Measurements from ENCODE around the gene ORAI2. TPM values are rescaled to one million over a fixed set of nuclear protein-coding genes. Genes with fewer than 3 reads are reported as not detected.

Gene ORAI2
- total and polyA plus RNA-seq, 2 of the 8 experiments (the other 6 are each of a cell fraction or from before 2014, with no cell fraction given): 20.7 to 35.2 TPM

GRCh38 chr7:102432442-102433218 lies 745 bp upstream of the ORAI2 start:
- H3K27me3 ChIP-seq (replicated peaks in 1 of 4; ENCODE audit: control insufficient read depth in 3 of 4, extremely low read depth in 1 of 4, insufficient read depth in 3 of 4, low read length in 3 of 4): no peaks in the 10 kb centered on the region
- no peak overlapping the region for H3K14ac ChIP-seq (ENCODE audit: insufficient read length)
- H3K56ac ChIP-seq (replicated peaks; ENCODE audit: insufficient read length, low read depth, low read length): peak overlapping the region; percentile 46
- 49% methylated on average over 19 of the region's 27 CpGs; no CpG with 5 or more reads in 1 of the 2 experiments for WGBS, 2 experiments (ENCODE audit: extremely low coverage in 1 of 2, insufficient coverage in 1 of 2, insufficient read length in 1 of 2, insufficient replicate concordance in 2 of 2, low coverage in 1 of 2, low lambda C conversion rate in 2 of 2, missing lambda C conversion rate in 1 of 2)
- no peak overlapping the region for H4K5ac ChIP-seq (ENCODE audit: insufficient read length, low read depth, low read length)
- no peak overlapping the region for H2BK20ac ChIP-seq (ENCODE audit: low read length)
- H2AFZ ChIP-seq (ENCODE audit: low read length): 0 out of 2 replicates have a peak overlapping the region, but pooled peaks have one; percentile 44
- no peaks in the 10 kb centered on the region; a peak in 1 of 8 replicates for H3K36me3 ChIP-seq (ENCODE audit: control insufficient read depth in 2 of 4, insufficient read depth in 4 of 4, low read length in 3 of 4)
- H3K23ac ChIP-seq (ENCODE audit: insufficient read length): no peak overlapping the region
- peak overlapping the region; percentile 57 to 78 (median 69) for H3K4me3 ChIP-seq (ENCODE audit: extremely low read depth in 1 of 4, insufficient read depth in 2 of 4, low read depth in 3 of 4, low read length in 4 of 4)
- H3K79me1 ChIP-seq (ENCODE audit: low read depth, low read length): no peaks in the 10 kb centered on the region
- H3K18ac ChIP-seq (ENCODE audit: extremely low read depth, low read length): peak overlapping the region; percentile 78
- H2BK12ac ChIP-seq (ENCODE audit: low read depth, low read length): no peak overlapping the region
- H3K4me1 ChIP-seq (replicated peaks in 1 of 4; ENCODE audit: control insufficient read depth in 3 of 4, insufficient read depth in 4 of 4, low read length in 3 of 4): peaks cover 0 to 8% (median 5%) of the 10 kb centered on the region in 4 experiments; a peak in 5 of 7 replicates
- peak overlapping the region; percentile 64; the same call in 1 of the 2 replicates for H4K8ac ChIP-seq (ENCODE audit: extremely low read depth, insufficient read depth, low read length)
- H3K79me2 ChIP-seq (ENCODE audit: control insufficient read depth in 1 of 2, insufficient read depth in 2 of 2, low read length in 2 of 2): no peaks in the 10 kb centered on the region
- no peak overlapping the region for H2BK120ac ChIP-seq (replicated peaks; ENCODE audit: low read depth, low read length)
- H3K4ac ChIP-seq (replicated peaks; ENCODE audit: insufficient read length, low read depth, low read length): no peak overlapping the region
- H3K9ac ChIP-seq (replicated peaks in 1 of 4; ENCODE audit: extremely low read depth in 1 of 4, low read depth in 3 of 4, low read length in 3 of 4): peak overlapping the region in 3 of 4 experiments; percentile 13 to 80 (median 43); a peak in 5 of 7 replicates
- H3K23me2 ChIP-seq (ENCODE audit: low read depth, low read length): peaks cover 3% of the 10 kb centered on the region; the same call in 1 of the 2 replicates
- peak overlapping the region; percentile 77 to 85 for H3K4me2 ChIP-seq (ENCODE audit: insufficient read depth in 1 of 2, low read depth in 2 of 2, low read length in 2 of 2)
- no peak overlapping the region; the same call in 1 of the 2 replicates for H3K27ac ChIP-seq (ENCODE audit: low read depth, low read length)
- POLR2A ChIA-PET (ENCODE audit: partially characterized antibody): interaction anchor here (0.7 to 3.6 kb wide), 4 partner anchors 8 to 36 kb away, joined by 3 to 16 read pairs (median 6); partner anchors contain the start of gene PRKRIP1
- DNase-seq (ENCODE audit: low read depth in 1 of 2, low spot score in 2 of 2): no peak
- FAIRE-seq: no peak
- no peaks in the 10 kb centered on the region for H3K9me3 ChIP-seq (ENCODE audit: insufficient read depth in 2 of 2, low read depth in 1 of 2, low read length in 1 of 2)
- no peak overlapping the region for H2BK15ac ChIP-seq (ENCODE audit: low read length)
- H4K91ac ChIP-seq (replicated peaks; ENCODE audit: insufficient read length, low read length): no peak overlapping the region
- H2BK5ac ChIP-seq (ENCODE audit: low read depth, low read length): no peak overlapping the region
- 0 out of 2 replicates have a peak overlapping the region, but pooled peaks have one; percentile 53 for H2AK5ac ChIP-seq (ENCODE audit: low read depth, low read length)
- CTCF ChIA-PET (ENCODE audit: partially characterized antibody): interaction anchor here (0.6 to 1.2 kb wide), 5 partner anchors 17 to 669 kb away, joined by 3 to 5 read pairs (median 4); no protein-coding TSS in a partner anchor
- H4K20me1 ChIP-seq (replicated peaks in 1 of 2; ENCODE audit: control insufficient read depth in 1 of 2, insufficient read depth in 2 of 2, low read length in 2 of 2): peaks cover 0 to 3% of the 10 kb centered on the region in 2 experiments
- TF ChIP-seq EGR1 (IDR thresholded peaks at IDR 0.05; ENCODE audit: borderline replicate concordance, low read depth, low read length): no peak
- TF ChIP-seq CREB1 (IDR thresholded peaks at IDR 0.05): no peak
- TF ChIP-seq MAX (IDR thresholded peaks at IDR 0.05): no peak
- TF ChIP-seq EP300 (IDR thresholded peaks at IDR 0.05; ENCODE audit: borderline replicate concordance in 1 of 2, low read depth in 2 of 2, low read length in 2 of 2): no peak
- no peak for TF ChIP-seq RXRA (IDR thresholded peaks at IDR 0.05; ENCODE audit: insufficient read depth, low read depth, low read length)
- TF ChIP-seq BRCA1 (IDR thresholded peaks at IDR 0.05; ENCODE audit: low read depth, low read length): no peak
- no peak for TF ChIP-seq POLR2A (IDR thresholded peaks at IDR 0.05; ENCODE audit: control extremely low read depth in 1 of 2, low read depth in 2 of 2, low read length in 2 of 2)
- TF ChIP-seq NANOG (IDR thresholded peaks at IDR 0.05; ENCODE audit: insufficient read depth, low read depth, low read length, poor library complexity, severe bottlenecking): no peak
- no peak for TF ChIP-seq SIN3A (conservative IDR thresholded peaks at IDR 0.05 in 1 of 2, IDR thresholded peaks at IDR 0.05 in 1 of 2; ENCODE audit: low read depth in 1 of 2, low read length in 2 of 2)
- TF ChIP-seq TCF12 (IDR thresholded peaks at IDR 0.05; ENCODE audit: low read depth, low read length): no peak
